ENCODE data around the gene DARS2.

The DARS2 gene

GRCh38 chr1:173887627-173888026, 63.2 kb downstream of the DARS2 start:
- no peak for DNase-seq (ENCODE audit: low spot score)

GRCh38 chr1:173888749-173889148, 64.3 kb downstream of the DARS2 start:
- no peak for DNase-seq (ENCODE audit: low spot score)

GRCh38 chr1:173889885-173890284, 65.4 kb downstream of the DARS2 start:
- DNase-seq (ENCODE audit: low spot score) = no peak

- no peak for DNase-seq (ENCODE audit: low spot score)
These were observed 69.1 kb downstream of the DARS2 start for GRCh38 chr1:173893611-173894010.

GRCh38 chr1:173894189-173894588, 69.7 kb downstream of the DARS2 start:
- no peak for DNase-seq (ENCODE audit: low spot score)

- no peak for DNase-seq (ENCODE audit: low spot score)
These were observed 76.0 kb downstream of the DARS2 start for GRCh38 chr1:173900427-173900826.

- DNase-seq (ENCODE audit: low spot score) = no peak
These were observed 76.5 kb downstream of the DARS2 start for GRCh38 chr1:173900992-173901391.

- DNase-seq (ENCODE audit: low spot score) = no peak
These were observed 79.5 kb downstream of the DARS2 start for GRCh38 chr1:173903827-173904531.
